ENCODE data around the gene HDAC7. TPM values are rescaled to one million over a fixed set of nuclear protein-coding genes. Genes with fewer than 3 reads are reported as not detected.

HDAC7 gene
- total and polyA plus RNA-seq, 7 donors, result 11.0 to 27.8 (median 22.2) TPM

GRCh38 chr12:47850153-47851084 lies 30.7 kb upstream of the HDAC7 start:
- intact Hi-C loops (cut with DNase I), result no loop called here
- Histone ChIP-seq H3K9me3 (no peaks in the 10 kb centered on the region), H3K4me1 (peaks cover 6% of the 10 kb centered on the region), H3K36me3 (ENCODE audit: insufficient read depth in 1 of 2, low read depth in 1 of 2) (peaks cover 0 to 3% of the 10 kb centered on the region in 2 donors), H3K27me3 (ENCODE audit: insufficient read depth in 3 of 3, low read length in 2 of 3) (no peaks in the 10 kb centered on the region), H3K27ac (no peak overlapping the region), H3K4me3 (no peak overlapping the region)
- ATAC-seq (no peak), DNase-seq (no peak)
- no peak for TF ChIP-seq CTCF (IDR thresholded peaks at IDR 0.05)
- WGBS, 3 donors, result 66 to 73% (median 72%) methylated on average over 12 of the region's 12 CpGs

- no peaks in the 10 kb centered on the region for H3K36me3 ChIP-seq (ENCODE audit: insufficient read depth in 1 of 2, low read depth in 1 of 2)
- intact Hi-C loops (cut with DNase I), result no loop called here
- DNase-seq, result no peak
- no peaks in the 10 kb centered on the region for H3K9me3 ChIP-seq
- no peak for ATAC-seq
- no peak for TF ChIP-seq CTCF (IDR thresholded peaks at IDR 0.05)
- no peak overlapping the region for H3K27ac ChIP-seq
- H3K27me3 ChIP-seq (ENCODE audit: insufficient read depth in 3 of 3, low read length in 2 of 3), result no peaks in the 10 kb centered on the region
- no peak overlapping the region for H3K4me3 ChIP-seq
- H3K4me1 ChIP-seq, result peaks cover 6% of the 10 kb centered on the region
- WGBS, 3 donors, result 67 to 85% (median 70%) methylated on average over 5 of the region's 5 CpGs
Observed at GRCh38 chr12:47849261-47849660, 29.6 kb upstream of the HDAC7 start.

GRCh38 chr12:47848853-47849252 lies 29.1 kb upstream of the HDAC7 start:
- ATAC-seq (no peak), DNase-seq (no peak)
- no peak for TF ChIP-seq CTCF (IDR thresholded peaks at IDR 0.05)
- Histone ChIP-seq H3K27ac (no peak overlapping the region), H3K36me3 (ENCODE audit: insufficient read depth in 1 of 2, low read depth in 1 of 2) (no peaks in the 10 kb centered on the region), H3K27me3 (ENCODE audit: insufficient read depth in 3 of 3, low read length in 2 of 3) (no peaks in the 10 kb centered on the region), H3K9me3 (no peaks in the 10 kb centered on the region), H3K4me3 (no peak overlapping the region), H3K4me1 (peaks cover 6% of the 10 kb centered on the region)
- WGBS, 3 donors, result 72 to 90% (median 81%) methylated on average over 5 of the region's 5 CpGs
- intact Hi-C loops (cut with DNase I), result no loop called here

GRCh38 chr12:47846294-47846996 lies 26.7 kb upstream of the HDAC7 start:
- Histone ChIP-seq H3K4me1 (peaks cover 6% of the 10 kb centered on the region), H3K36me3 (ENCODE audit: insufficient read depth in 1 of 2, low read depth in 1 of 2) (no peaks in the 10 kb centered on the region), H3K27ac (no peak overlapping the region), H3K4me3 (no peak overlapping the region), H3K27me3 (ENCODE audit: insufficient read depth in 3 of 3, low read length in 2 of 3) (no peaks in the 10 kb centered on the region), H3K9me3 (no peaks in the 10 kb centered on the region)
- TF ChIP-seq CTCF (IDR thresholded peaks at IDR 0.05), result no peak
- DNase-seq (no peak), ATAC-seq (no peak)
- WGBS, 3 donors, result 92 to 94% (median 93%) methylated on average over 14 of the region's 14 CpGs
- intact Hi-C loops (cut with DNase I), result no loop called here
